ENCODE data around the gene RNF13. TPM values are rescaled to one million over a fixed set of nuclear protein-coding genes. Genes with fewer than 3 reads are reported as not detected.

Gene RNF13
- polyA plus RNA-seq, 2 donors: 23.7 to 31.3 TPM

- no peaks in the 10 kb centered on the region for H3K27me3 ChIP-seq (ENCODE audit: control insufficient read depth in 1 of 2, insufficient read depth in 2 of 2, low read length in 2 of 2)
- no peak overlapping the region for H3K4me3 ChIP-seq (ENCODE audit: low read depth in 1 of 2, low read length in 2 of 2)
- H3K36me3 ChIP-seq (ENCODE audit: control insufficient read depth in 2 of 2, insufficient read depth in 2 of 2, low read length in 1 of 2): no peaks in the 10 kb centered on the region
- H3K4me1 ChIP-seq (ENCODE audit: control insufficient read depth in 2 of 2, insufficient read depth in 2 of 2, low read length in 1 of 2): no peaks in the 10 kb centered on the region
- no peaks in the 10 kb centered on the region for H3K9me3 ChIP-seq (ENCODE audit: control insufficient read depth in 2 of 2, insufficient read depth in 1 of 2, low read depth in 1 of 2, low read length in 1 of 2)
- 82 to 90% methylated on average over 1 of the region's 1 CpG for WGBS, 2 donors
- H3K27ac ChIP-seq (ENCODE audit: low read depth in 2 of 2, low read length in 1 of 2): no peak overlapping the region
Measured at GRCh38 chr3:149796026-149796425, 17.0 kb upstream of the RNF13 start.

- 94% methylated on average over 8 of the region's 8 CpGs for WGBS, 2 donors
- Histone ChIP-seq H3K27ac (ENCODE audit: low read depth in 2 of 2, low read length in 1 of 2) (no peak overlapping the region), H3K4me3 (ENCODE audit: low read depth in 1 of 2, low read length in 2 of 2) (no peak overlapping the region), H3K36me3 (ENCODE audit: control insufficient read depth in 2 of 2, insufficient read depth in 2 of 2, low read length in 1 of 2) (no peaks in the 10 kb centered on the region), H3K27me3 (ENCODE audit: control insufficient read depth in 1 of 2, insufficient read depth in 2 of 2, low read length in 2 of 2) (no peaks in the 10 kb centered on the region), H3K9me3 (ENCODE audit: control insufficient read depth in 2 of 2, insufficient read depth in 1 of 2, low read depth in 1 of 2, low read length in 1 of 2) (no peaks in the 10 kb centered on the region), H3K4me1 (ENCODE audit: control insufficient read depth in 2 of 2, insufficient read depth in 2 of 2, low read length in 1 of 2) (no peaks in the 10 kb centered on the region)
Measured at GRCh38 chr3:149800693-149801092, 12.3 kb upstream of the RNF13 start.

- Histone ChIP-seq H3K4me3 (ENCODE audit: low read depth in 1 of 2, low read length in 2 of 2) (no peak overlapping the region), H3K36me3 (ENCODE audit: control insufficient read depth in 2 of 2, insufficient read depth in 2 of 2, low read length in 1 of 2) (no peaks in the 10 kb centered on the region), H3K4me1 (ENCODE audit: control insufficient read depth in 2 of 2, insufficient read depth in 2 of 2, low read length in 1 of 2) (no peaks in the 10 kb centered on the region), H3K9me3 (ENCODE audit: control insufficient read depth in 2 of 2, insufficient read depth in 1 of 2, low read depth in 1 of 2, low read length in 1 of 2) (no peaks in the 10 kb centered on the region), H3K27ac (ENCODE audit: low read depth in 2 of 2, low read length in 1 of 2) (no peak overlapping the region), H3K27me3 (ENCODE audit: control insufficient read depth in 1 of 2, insufficient read depth in 2 of 2, low read length in 2 of 2) (no peaks in the 10 kb centered on the region)
- WGBS, 2 donors: 73 to 87% methylated on average over 1 of the region's 1 CpG
Measured at GRCh38 chr3:149801195-149801594, 11.8 kb upstream of the RNF13 start.

GRCh38 chr3:149801639-149802038, 11.4 kb upstream of the RNF13 start:
- Histone ChIP-seq H3K36me3 (ENCODE audit: control insufficient read depth in 2 of 2, insufficient read depth in 2 of 2, low read length in 1 of 2) (no peaks in the 10 kb centered on the region), H3K4me1 (ENCODE audit: control insufficient read depth in 2 of 2, insufficient read depth in 2 of 2, low read length in 1 of 2) (no peaks in the 10 kb centered on the region), H3K4me3 (ENCODE audit: low read depth in 1 of 2, low read length in 2 of 2) (no peak overlapping the region), H3K9me3 (ENCODE audit: control insufficient read depth in 2 of 2, insufficient read depth in 1 of 2, low read depth in 1 of 2, low read length in 1 of 2) (no peaks in the 10 kb centered on the region), H3K27ac (ENCODE audit: low read depth in 2 of 2, low read length in 1 of 2) (no peak overlapping the region), H3K27me3 (ENCODE audit: control insufficient read depth in 1 of 2, insufficient read depth in 2 of 2, low read length in 2 of 2) (no peaks in the 10 kb centered on the region)
- WGBS, 2 donors: 55 to 60% methylated on average over 5 of the region's 5 CpGs

- 64 to 68% methylated on average over 2 of the region's 2 CpGs for WGBS, 2 donors
- no peak overlapping the region for H3K4me3 ChIP-seq (ENCODE audit: low read depth in 1 of 2, low read length in 2 of 2)
- H3K9me3 ChIP-seq (ENCODE audit: control insufficient read depth in 2 of 2, insufficient read depth in 1 of 2, low read depth in 1 of 2, low read length in 1 of 2): no peaks in the 10 kb centered on the region
- H3K4me1 ChIP-seq (ENCODE audit: control insufficient read depth in 2 of 2, insufficient read depth in 2 of 2, low read length in 1 of 2): no peaks in the 10 kb centered on the region
- no peaks in the 10 kb centered on the region for H3K36me3 ChIP-seq (ENCODE audit: control insufficient read depth in 2 of 2, insufficient read depth in 2 of 2, low read length in 1 of 2)
- H3K27me3 ChIP-seq (ENCODE audit: control insufficient read depth in 1 of 2, insufficient read depth in 2 of 2, low read length in 2 of 2): no peaks in the 10 kb centered on the region
- H3K27ac ChIP-seq (ENCODE audit: low read depth in 2 of 2, low read length in 1 of 2): no peak overlapping the region
Measured at GRCh38 chr3:149806171-149806778, 6.7 kb upstream of the RNF13 start.

- no peaks in the 10 kb centered on the region for H3K27me3 ChIP-seq (ENCODE audit: control insufficient read depth in 1 of 2, insufficient read depth in 2 of 2, low read length in 2 of 2)
- H3K9me3 ChIP-seq (ENCODE audit: control insufficient read depth in 2 of 2, insufficient read depth in 1 of 2, low read depth in 1 of 2, low read length in 1 of 2): no peaks in the 10 kb centered on the region
- no peaks in the 10 kb centered on the region for H3K4me1 ChIP-seq (ENCODE audit: control insufficient read depth in 2 of 2, insufficient read depth in 2 of 2, low read length in 1 of 2)
- H3K4me3 ChIP-seq (ENCODE audit: low read depth in 1 of 2, low read length in 2 of 2): no peak overlapping the region
- H3K36me3 ChIP-seq (ENCODE audit: control insufficient read depth in 2 of 2, insufficient read depth in 2 of 2, low read length in 1 of 2): no peaks in the 10 kb centered on the region
- 27 to 28% methylated on average over 4 of the region's 4 CpGs for WGBS, 2 donors
- H3K27ac ChIP-seq (ENCODE audit: low read depth in 2 of 2, low read length in 1 of 2): no peak overlapping the region
Measured at GRCh38 chr3:149808209-149808829, 4.7 kb upstream of the RNF13 start.

- no peaks in the 10 kb centered on the region for H3K4me1 ChIP-seq (ENCODE audit: control insufficient read depth in 2 of 2, insufficient read depth in 2 of 2, low read length in 1 of 2)
Measured at GRCh38 chr3:149809699-149810098, 3.3 kb upstream of the RNF13 start.

GRCh38 chr3:149810846-149811245, 2.2 kb upstream of the RNF13 start:
- Histone ChIP-seq H3K36me3 (ENCODE audit: control insufficient read depth in 2 of 2, insufficient read depth in 2 of 2, low read length in 1 of 2) (no peaks in the 10 kb centered on the region), H3K27ac (ENCODE audit: low read depth in 2 of 2, low read length in 1 of 2) (no peak overlapping the region), H3K4me3 (ENCODE audit: low read depth in 1 of 2, low read length in 2 of 2) (no peak overlapping the region), H3K9me3 (ENCODE audit: control insufficient read depth in 2 of 2, insufficient read depth in 1 of 2, low read depth in 1 of 2, low read length in 1 of 2) (no peaks in the 10 kb centered on the region), H3K4me1 (ENCODE audit: control insufficient read depth in 2 of 2, insufficient read depth in 2 of 2, low read length in 1 of 2) (no peaks in the 10 kb centered on the region), H3K27me3 (ENCODE audit: control insufficient read depth in 1 of 2, insufficient read depth in 2 of 2, low read length in 2 of 2) (no peaks in the 10 kb centered on the region)
- WGBS, 2 donors: 43 to 63% methylated on average over 2 of the region's 2 CpGs

More at GRCh38 chr3:149809699-149810098, 3.3 kb upstream of the RNF13 start:
- no peaks in the 10 kb centered on the region for H3K36me3 ChIP-seq (ENCODE audit: control insufficient read depth in 2 of 2, insufficient read depth in 2 of 2, low read length in 1 of 2)
- H3K27ac ChIP-seq (ENCODE audit: low read depth in 2 of 2, low read length in 1 of 2): no peak overlapping the region
- no peak overlapping the region for H3K4me3 ChIP-seq (ENCODE audit: low read depth in 1 of 2, low read length in 2 of 2)
- no peaks in the 10 kb centered on the region for H3K9me3 ChIP-seq (ENCODE audit: control insufficient read depth in 2 of 2, insufficient read depth in 1 of 2, low read depth in 1 of 2, low read length in 1 of 2)
- no peaks in the 10 kb centered on the region for H3K27me3 ChIP-seq (ENCODE audit: control insufficient read depth in 1 of 2, insufficient read depth in 2 of 2, low read length in 2 of 2)

GRCh38 chr3:149812165-149812605, 830 bp upstream of the RNF13 start:
- Histone ChIP-seq H3K27me3 (ENCODE audit: control insufficient read depth in 1 of 2, insufficient read depth in 2 of 2, low read length in 2 of 2) (no peaks in the 10 kb centered on the region), H3K36me3 (ENCODE audit: control insufficient read depth in 2 of 2, insufficient read depth in 2 of 2, low read length in 1 of 2) (no peaks in the 10 kb centered on the region), H3K9me3 (ENCODE audit: control insufficient read depth in 2 of 2, insufficient read depth in 1 of 2, low read depth in 1 of 2, low read length in 1 of 2) (no peaks in the 10 kb centered on the region), H3K4me3 (ENCODE audit: low read depth in 1 of 2, low read length in 2 of 2) (peak overlapping the region; percentile 83 to 87), H3K27ac (ENCODE audit: low read depth in 2 of 2, low read length in 1 of 2) (peak overlapping the region; percentile 99 to 100), H3K4me1 (ENCODE audit: control insufficient read depth in 2 of 2, insufficient read depth in 2 of 2, low read length in 1 of 2) (no peaks in the 10 kb centered on the region)
- 11 to 16% methylated on average over 13 of the region's 13 CpGs for WGBS, 2 donors

Measured in esophagus (tissue), 2 donors.